Effector memory CD4-positive, alpha-beta T cell (primary cell): ENCODE results near the gene EIF2B2.

Source experiments
- DNase-seq, 3 donors: peaks; one replicate each; pipeline ENCODE4 v3.0.0-alpha.2; 2020
- H3K27ac ChIP-seq: 2 replicates; pipeline ENCODE4 v1.7.0; 2013; ENCODE audit warnings: mild to moderate bottlenecking, low read length, moderate library complexity; ENCODE audit not compliant: insufficient read depth, poor library complexity, severe bottlenecking
- H3K27me3 ChIP-seq: replicated peaks from 2 replicates; pipeline ENCODE4 v1.7.0; 2013; ENCODE audit warnings: mild to moderate bottlenecking, low read length; ENCODE audit not compliant: insufficient read depth, control insufficient read depth, poor library complexity, severe bottlenecking
- H3K36me3 ChIP-seq: 2 replicates; pipeline ENCODE4 v1.7.0; 2013; ENCODE audit warnings: mild to moderate bottlenecking, low read length, moderate library complexity; ENCODE audit not compliant: control insufficient read depth, insufficient read depth
- H3K4me1 ChIP-seq: 2 replicates; pipeline ENCODE4 v1.7.0; 2013; ENCODE audit warnings: low read length, mild to moderate bottlenecking; ENCODE audit not compliant: control insufficient read depth, insufficient read depth, poor library complexity, severe bottlenecking
- H3K4me3 ChIP-seq: 2 replicates; pipeline ENCODE4 v1.7.0; 2013; ENCODE audit warnings: low read length, low read depth, mild to moderate bottlenecking; ENCODE audit not compliant: insufficient read depth, poor library complexity, severe bottlenecking
- H3K9me3 ChIP-seq: 2 replicates; pipeline ENCODE4 v1.7.0; 2013; ENCODE audit warnings: mild to moderate bottlenecking, low read length, moderate library complexity; ENCODE audit not compliant: control insufficient read depth

Gene EIF2B2

DNA sequence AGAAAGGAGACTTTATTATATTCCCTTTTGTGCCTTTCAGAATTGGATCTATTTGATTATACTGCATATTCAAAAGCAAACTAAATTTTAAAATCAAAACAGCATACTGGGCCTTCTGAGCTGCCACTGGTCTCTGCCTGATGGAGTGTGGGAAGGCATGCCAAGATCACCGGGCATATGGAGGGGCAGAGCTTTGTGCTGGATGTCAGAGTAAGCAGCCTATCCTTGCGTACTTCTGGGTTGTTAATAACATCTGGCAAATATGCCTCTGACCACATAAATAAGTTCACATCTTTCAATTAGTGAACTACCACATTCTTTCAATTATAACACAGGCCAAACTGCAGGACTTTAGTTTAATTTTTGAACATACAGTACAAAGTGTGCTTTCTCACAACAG lies 30.2 kb downstream of the EIF2B2 start:
- peaks cover 30% of the 10 kb centered on the region for H3K36me3 ChIP-seq
- no peak overlapping the region for H3K27ac ChIP-seq
- H3K27me3 ChIP-seq = no peaks in the 10 kb centered on the region
- no peak overlapping the region for H3K4me3 ChIP-seq
- no peaks in the 10 kb centered on the region for H3K4me1 ChIP-seq
- no peak for DNase-seq
- no peaks in the 10 kb centered on the region for H3K9me3 ChIP-seq

- DNase-seq = no peak
- H3K36me3 ChIP-seq = peaks cover 9% of the 10 kb centered on the region
- no peak overlapping the region for H3K4me3 ChIP-seq
These were observed 37.8 kb downstream of the EIF2B2 start for GRCh38 chr14:75040507-75040906.

DNA sequence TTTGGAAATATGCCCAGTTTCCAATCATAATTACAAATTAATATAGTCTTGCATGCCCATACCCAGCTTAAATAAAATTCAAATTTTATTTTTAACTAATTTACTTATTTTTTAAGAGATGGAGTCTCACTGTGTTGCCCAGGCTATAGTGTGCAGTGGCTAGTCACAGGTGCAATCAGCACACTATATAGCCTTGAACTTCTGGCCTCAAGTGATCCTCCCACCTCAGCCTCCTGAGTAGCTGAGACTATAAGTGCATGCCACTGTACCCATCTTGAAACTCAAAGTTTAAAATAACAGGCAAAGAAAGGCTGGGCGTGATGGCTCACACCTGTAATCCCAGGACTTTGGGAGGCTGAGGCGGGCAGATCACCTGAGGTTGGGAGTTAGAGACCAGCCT lies 38.2 kb downstream of the EIF2B2 start:
- DNase-seq = no peak
- Histone ChIP-seq H3K4me1 (no peaks in the 10 kb centered on the region), H3K27me3 (no peaks in the 10 kb centered on the region), H3K9me3 (no peaks in the 10 kb centered on the region), H3K27ac (no peak overlapping the region), H3K36me3 (peaks cover 9% of the 10 kb centered on the region), H3K4me3 (no peak overlapping the region)

More at GRCh38 chr14:75040507-75040906, 37.8 kb downstream of the EIF2B2 start:
- Histone ChIP-seq H3K27me3 (no peaks in the 10 kb centered on the region), H3K4me1 (no peaks in the 10 kb centered on the region), H3K27ac (no peak overlapping the region), H3K9me3 (no peaks in the 10 kb centered on the region)

GRCh38 chr14:75041613-75042012 lies 38.9 kb downstream of the EIF2B2 start:
- Histone ChIP-seq H3K27ac (no peak overlapping the region), H3K36me3 (peaks cover 9% of the 10 kb centered on the region), H3K4me3 (no peak overlapping the region), H3K27me3 (no peaks in the 10 kb centered on the region), H3K4me1 (no peaks in the 10 kb centered on the region), H3K9me3 (no peaks in the 10 kb centered on the region)
- DNase-seq = no peak

DNA sequence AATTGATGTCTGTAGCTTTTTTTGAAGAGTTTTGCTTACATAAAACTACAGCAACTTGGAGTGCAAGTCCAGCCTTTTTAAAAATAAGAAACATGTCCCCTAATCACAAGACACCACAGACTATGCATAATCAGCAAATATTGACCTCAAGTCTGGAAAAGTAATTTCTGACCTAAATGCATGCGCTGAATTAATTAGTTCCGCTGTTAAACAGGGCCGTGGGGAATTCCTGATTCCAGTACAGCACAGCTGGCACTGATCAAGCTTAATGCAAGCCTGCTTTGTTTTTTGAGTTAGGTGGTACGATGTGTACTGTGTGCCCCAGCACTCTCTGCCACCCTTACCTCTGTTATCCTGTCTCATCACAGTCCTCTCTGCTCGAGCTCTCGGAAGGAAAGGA lies 39.3 kb downstream of the EIF2B2 start:
- H3K27ac ChIP-seq = no peak overlapping the region
- peaks cover 9% of the 10 kb centered on the region for H3K36me3 ChIP-seq

DNA sequence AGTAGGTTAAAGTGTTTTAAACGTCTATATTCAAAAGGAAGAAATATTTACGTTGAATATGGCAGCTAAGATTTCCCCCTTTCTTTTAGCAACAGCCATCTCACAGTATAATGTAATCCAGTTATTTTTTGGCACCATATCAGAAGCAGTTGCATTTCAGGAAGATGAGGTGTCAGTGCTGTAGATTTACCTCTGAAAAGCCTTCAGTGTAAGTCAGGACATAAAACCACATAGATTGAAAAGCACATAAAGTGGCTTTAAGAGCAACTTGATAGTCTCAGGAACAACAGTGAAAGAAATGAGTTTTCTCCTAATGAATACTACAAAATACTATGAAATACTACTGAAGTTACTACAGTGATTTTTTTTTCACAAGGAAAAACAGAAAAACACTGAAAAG lies 41.6 kb downstream of the EIF2B2 start:
- H3K27me3 ChIP-seq = no peaks in the 10 kb centered on the region
- DNase-seq = no peak
- H3K36me3 ChIP-seq = peaks cover 4% of the 10 kb centered on the region
- H3K4me3 ChIP-seq = no peak overlapping the region
- H3K27ac ChIP-seq = no peak overlapping the region
- no peaks in the 10 kb centered on the region for H3K4me1 ChIP-seq
- no peaks in the 10 kb centered on the region for H3K9me3 ChIP-seq

More for the DNA sequence above, 39.3 kb downstream of the EIF2B2 start:
- DNase-seq = no peak
- Histone ChIP-seq H3K4me1 (no peaks in the 10 kb centered on the region), H3K9me3 (no peaks in the 10 kb centered on the region), H3K27me3 (no peaks in the 10 kb centered on the region), H3K4me3 (no peak overlapping the region)

DNA sequence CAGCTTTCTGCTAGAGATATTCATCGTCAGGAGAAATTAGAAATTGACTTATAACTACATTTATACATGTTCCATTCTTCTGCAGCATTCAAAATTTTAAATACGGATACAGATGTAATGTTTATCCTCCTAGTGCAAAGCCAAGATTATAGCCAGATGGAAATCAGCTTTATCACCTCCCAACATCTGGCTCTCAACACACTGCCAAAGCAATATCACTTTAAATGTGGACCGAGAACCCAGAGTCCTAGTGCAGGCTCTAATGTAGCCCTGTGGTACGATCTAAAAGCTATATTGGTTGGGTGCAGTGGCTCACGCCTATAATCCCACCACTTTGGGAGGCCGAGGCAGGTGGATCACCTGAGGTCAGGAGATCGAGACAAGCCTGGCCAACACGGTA lies 42.0 kb downstream of the EIF2B2 start:
- no peaks in the 10 kb centered on the region for H3K27me3 ChIP-seq
- H3K4me3 ChIP-seq = no peak overlapping the region
- H3K27ac ChIP-seq = no peak overlapping the region
- no peaks in the 10 kb centered on the region for H3K4me1 ChIP-seq
- H3K9me3 ChIP-seq = no peaks in the 10 kb centered on the region
- DNase-seq = no peak
- peaks cover 4% of the 10 kb centered on the region for H3K36me3 ChIP-seq

DNA sequence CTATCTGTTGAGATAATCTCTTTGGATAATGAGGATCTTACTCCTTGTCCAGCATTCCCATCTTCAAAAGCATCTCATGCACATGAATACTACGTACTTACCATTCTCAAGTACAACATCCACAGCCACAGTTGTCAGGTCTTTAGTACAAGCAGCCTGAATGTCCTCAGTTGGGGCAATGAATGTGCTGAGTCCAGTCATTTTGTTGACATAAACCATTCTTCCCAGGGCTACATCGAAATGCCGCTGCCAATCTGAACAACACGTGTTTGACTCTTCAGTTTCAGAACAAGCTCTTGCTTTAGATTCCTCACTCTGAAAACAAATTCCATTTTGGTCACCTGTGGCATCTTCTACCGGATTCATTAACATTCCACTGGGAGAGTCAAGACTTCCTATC lies 43.6 kb downstream of the EIF2B2 start:
- Histone ChIP-seq H3K27me3 (no peaks in the 10 kb centered on the region), H3K4me1 (peaks cover 9% of the 10 kb centered on the region), H3K9me3 (no peaks in the 10 kb centered on the region), H3K27ac (no peak overlapping the region), H3K4me3 (no peak overlapping the region), H3K36me3 (peaks cover 3% of the 10 kb centered on the region)
- DNase-seq = no peak

- Histone ChIP-seq H3K4me1 (peaks cover 9% of the 10 kb centered on the region), H3K4me3 (no peak overlapping the region), H3K27me3 (no peaks in the 10 kb centered on the region), H3K9me3 (no peaks in the 10 kb centered on the region), H3K36me3 (no peaks in the 10 kb centered on the region), H3K27ac (no peak overlapping the region)
- no peak for DNase-seq
These were observed 44.2 kb downstream of the EIF2B2 start for GRCh38 chr14:75046899-75047298.

GRCh38 chr14:75047506-75047905 lies 44.8 kb downstream of the EIF2B2 start:
- Histone ChIP-seq H3K4me1 (peaks cover 9% of the 10 kb centered on the region), H3K27me3 (no peaks in the 10 kb centered on the region), H3K27ac (no peak overlapping the region), H3K36me3 (no peaks in the 10 kb centered on the region), H3K9me3 (no peaks in the 10 kb centered on the region), H3K4me3 (no peak overlapping the region)
- no peak for DNase-seq

- Histone ChIP-seq H3K4me3 (no peak overlapping the region), H3K27me3 (no peaks in the 10 kb centered on the region), H3K27ac (no peak overlapping the region), H3K36me3 (no peaks in the 10 kb centered on the region), H3K4me1 (peaks cover 9% of the 10 kb centered on the region), H3K9me3 (no peaks in the 10 kb centered on the region)
- DNase-seq = no peak
These were observed 45.4 kb downstream of the EIF2B2 start for GRCh38 chr14:75048101-75048500.
